ENCODE measurements around the gene HSD17B10.

DNA sequence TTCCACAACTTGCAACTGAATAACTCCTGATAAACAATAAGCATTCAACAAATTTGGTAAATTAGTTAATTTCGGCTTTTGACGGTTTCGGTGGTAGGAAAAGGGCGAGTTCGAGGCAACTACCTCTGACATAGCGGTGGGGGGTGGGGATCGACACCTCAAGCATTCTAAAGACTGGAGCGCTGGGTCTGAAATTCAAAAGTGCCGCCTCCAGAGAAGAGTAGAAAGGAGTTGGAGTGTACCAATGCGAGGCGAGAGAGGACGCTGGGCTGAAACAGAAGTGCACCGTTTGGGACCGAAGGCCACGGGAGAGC is 12.4 kb downstream of the HSD17B10 start:
- TF ChIP-seq CTCF (optimal IDR thresholded peaks at IDR 0.05 in 1 of 3, IDR thresholded peaks at IDR 0.05 in 1 of 3, conservative IDR thresholded peaks at IDR 0.05 in 1 of 3; ENCODE audit: extremely low read depth in 1 of 3, insufficient read depth in 2 of 3, low read length in 3 of 3) (no peak), EZH2 (IDR thresholded peaks at IDR 0.05; ENCODE audit: low read length) (no peak)
